ENCODE data around the gene PLB1.

The PLB1 gene

GRCh38 chr2:28452534-28453081, 43.3 kb upstream of the PLB1 start:
- Histone ChIP-seq H3K4me1 (ENCODE audit: control insufficient read depth, insufficient read depth, low read length, poor library complexity, severe bottlenecking) (peaks cover 11% of the 10 kb centered on the region), H3K4me3 (ENCODE audit: extremely low read depth, insufficient read depth, low read length, poor library complexity, severe bottlenecking) (no peak overlapping the region), H3K27ac (ENCODE audit: low read depth, low read length, severe bottlenecking) (no peak overlapping the region), H3K9me3 (ENCODE audit: control insufficient read depth, low read length) (no peaks in the 10 kb centered on the region), H3K36me3 (ENCODE audit: control insufficient read depth, insufficient read depth, low read length) (no peaks in the 10 kb centered on the region)
- WGBS, 2 experiments (ENCODE audit: insufficient coverage in 2 of 2) = 42 to 57% methylated on average over 5 to 6 of the region's 7 CpGs

- Histone ChIP-seq H3K4me3 (ENCODE audit: extremely low read depth, insufficient read depth, low read length, poor library complexity, severe bottlenecking) (no peak overlapping the region), H3K27ac (ENCODE audit: low read depth, low read length, severe bottlenecking) (no peak overlapping the region), H3K9me3 (ENCODE audit: control insufficient read depth, low read length) (no peaks in the 10 kb centered on the region), H3K36me3 (ENCODE audit: control insufficient read depth, insufficient read depth, low read length) (no peaks in the 10 kb centered on the region), H3K4me1 (ENCODE audit: control insufficient read depth, insufficient read depth, low read length, poor library complexity, severe bottlenecking) (peaks cover 11% of the 10 kb centered on the region)
- WGBS, 2 experiments (ENCODE audit: insufficient coverage in 2 of 2) = 94 to 100% methylated on average over 6 to 8 of the region's 8 CpGs
Observed at GRCh38 chr2:28453396-28453795, 42.5 kb upstream of the PLB1 start.

GRCh38 chr2:28454016-28454930, 41.6 kb upstream of the PLB1 start:
- H3K27ac ChIP-seq (ENCODE audit: low read depth, low read length, severe bottlenecking) = no peak overlapping the region
- no peaks in the 10 kb centered on the region for H3K36me3 ChIP-seq (ENCODE audit: control insufficient read depth, insufficient read depth, low read length)
- H3K4me3 ChIP-seq (ENCODE audit: extremely low read depth, insufficient read depth, low read length, poor library complexity, severe bottlenecking) = no peak overlapping the region
- no peaks in the 10 kb centered on the region for H3K9me3 ChIP-seq (ENCODE audit: control insufficient read depth, low read length)
- peaks cover 4% of the 10 kb centered on the region for H3K4me1 ChIP-seq (ENCODE audit: control insufficient read depth, insufficient read depth, low read length, poor library complexity, severe bottlenecking)
- WGBS, 2 experiments (ENCODE audit: insufficient coverage in 2 of 2) = 91 to 92% methylated on average over 13 to 14 of the region's 14 CpGs

- Histone ChIP-seq H3K4me3 (ENCODE audit: extremely low read depth, insufficient read depth, low read length, poor library complexity, severe bottlenecking) (no peak overlapping the region), H3K9me3 (ENCODE audit: control insufficient read depth, low read length) (peaks cover 5% of the 10 kb centered on the region), H3K4me1 (ENCODE audit: control insufficient read depth, insufficient read depth, low read length, poor library complexity, severe bottlenecking) (no peaks in the 10 kb centered on the region), H3K27ac (ENCODE audit: low read depth, low read length, severe bottlenecking) (no peak overlapping the region), H3K36me3 (ENCODE audit: control insufficient read depth, insufficient read depth, low read length) (no peaks in the 10 kb centered on the region)
- WGBS, 2 experiments (ENCODE audit: insufficient coverage in 2 of 2) = 95 to 96% methylated on average over 4 to 8 of the region's 10 CpGs
Observed at GRCh38 chr2:28457237-28457636, 38.6 kb upstream of the PLB1 start.

GRCh38 chr2:28461056-28461455, 34.8 kb upstream of the PLB1 start:
- Histone ChIP-seq H3K27ac (ENCODE audit: low read depth, low read length, severe bottlenecking) (no peak overlapping the region), H3K4me1 (ENCODE audit: control insufficient read depth, insufficient read depth, low read length, poor library complexity, severe bottlenecking) (no peaks in the 10 kb centered on the region), H3K36me3 (ENCODE audit: control insufficient read depth, insufficient read depth, low read length) (no peaks in the 10 kb centered on the region), H3K9me3 (ENCODE audit: control insufficient read depth, low read length) (peaks cover 9% of the 10 kb centered on the region), H3K4me3 (ENCODE audit: extremely low read depth, insufficient read depth, low read length, poor library complexity, severe bottlenecking) (no peak overlapping the region)
- 69 to 85% methylated on average over 2 of the region's 2 CpGs for WGBS, 2 experiments (ENCODE audit: insufficient coverage in 2 of 2)

GRCh38 chr2:28462122-28462521, 33.7 kb upstream of the PLB1 start:
- no peaks in the 10 kb centered on the region for H3K4me1 ChIP-seq (ENCODE audit: control insufficient read depth, insufficient read depth, low read length, poor library complexity, severe bottlenecking)
- H3K36me3 ChIP-seq (ENCODE audit: control insufficient read depth, insufficient read depth, low read length) = no peaks in the 10 kb centered on the region
- H3K27ac ChIP-seq (ENCODE audit: low read depth, low read length, severe bottlenecking) = no peak overlapping the region
- H3K4me3 ChIP-seq (ENCODE audit: extremely low read depth, insufficient read depth, low read length, poor library complexity, severe bottlenecking) = no peak overlapping the region
- peaks cover 9% of the 10 kb centered on the region for H3K9me3 ChIP-seq (ENCODE audit: control insufficient read depth, low read length)

- WGBS, 2 experiments (ENCODE audit: insufficient coverage in 2 of 2) = 66 to 70% methylated on average over 4 to 5 of the region's 6 CpGs
- no peak overlapping the region for H3K4me3 ChIP-seq (ENCODE audit: extremely low read depth, insufficient read depth, low read length, poor library complexity, severe bottlenecking)
- no peaks in the 10 kb centered on the region for H3K36me3 ChIP-seq (ENCODE audit: control insufficient read depth, insufficient read depth, low read length)
- no peak overlapping the region for H3K27ac ChIP-seq (ENCODE audit: low read depth, low read length, severe bottlenecking)
- H3K9me3 ChIP-seq (ENCODE audit: control insufficient read depth, low read length) = peaks cover 9% of the 10 kb centered on the region
- H3K4me1 ChIP-seq (ENCODE audit: control insufficient read depth, insufficient read depth, low read length, poor library complexity, severe bottlenecking) = no peaks in the 10 kb centered on the region
Observed at GRCh38 chr2:28463211-28463816, 32.5 kb upstream of the PLB1 start.

GRCh38 chr2:28463893-28464292, 32.0 kb upstream of the PLB1 start:
- WGBS, 2 experiments (ENCODE audit: insufficient coverage in 2 of 2) = 91 to 94% methylated on average over 3 to 4 of the region's 4 CpGs
- Histone ChIP-seq H3K4me3 (ENCODE audit: extremely low read depth, insufficient read depth, low read length, poor library complexity, severe bottlenecking) (no peak overlapping the region), H3K4me1 (ENCODE audit: control insufficient read depth, insufficient read depth, low read length, poor library complexity, severe bottlenecking) (no peaks in the 10 kb centered on the region), H3K36me3 (ENCODE audit: control insufficient read depth, insufficient read depth, low read length) (no peaks in the 10 kb centered on the region), H3K9me3 (ENCODE audit: control insufficient read depth, low read length) (peaks cover 9% of the 10 kb centered on the region), H3K27ac (ENCODE audit: low read depth, low read length, severe bottlenecking) (no peak overlapping the region)

GRCh38 chr2:28465148-28465885, 30.5 kb upstream of the PLB1 start:
- Histone ChIP-seq H3K4me3 (ENCODE audit: extremely low read depth, insufficient read depth, low read length, poor library complexity, severe bottlenecking) (no peak overlapping the region), H3K36me3 (ENCODE audit: control insufficient read depth, insufficient read depth, low read length) (no peaks in the 10 kb centered on the region), H3K4me1 (ENCODE audit: control insufficient read depth, insufficient read depth, low read length, poor library complexity, severe bottlenecking) (no peaks in the 10 kb centered on the region), H3K9me3 (ENCODE audit: control insufficient read depth, low read length) (peaks cover 9% of the 10 kb centered on the region), H3K27ac (ENCODE audit: low read depth, low read length, severe bottlenecking) (no peak overlapping the region)
- WGBS, 2 experiments (ENCODE audit: insufficient coverage in 2 of 2) = 68 to 82% methylated on average over 3 to 4 of the region's 8 CpGs

- H3K27ac ChIP-seq (ENCODE audit: low read depth, low read length, severe bottlenecking) = no peak overlapping the region
- no peaks in the 10 kb centered on the region for H3K9me3 ChIP-seq (ENCODE audit: control insufficient read depth, low read length)
- H3K4me1 ChIP-seq (ENCODE audit: control insufficient read depth, insufficient read depth, low read length, poor library complexity, severe bottlenecking) = no peaks in the 10 kb centered on the region
- H3K36me3 ChIP-seq (ENCODE audit: control insufficient read depth, insufficient read depth, low read length) = no peaks in the 10 kb centered on the region
- no peak overlapping the region for H3K4me3 ChIP-seq (ENCODE audit: extremely low read depth, insufficient read depth, low read length, poor library complexity, severe bottlenecking)
Observed at GRCh38 chr2:28469304-28469703, 26.6 kb upstream of the PLB1 start.

Data from mesodermal cell (in vitro differentiated cells).